T-helper 9 cell (primary cell): ENCODE measurements around the gene CNTNAP1.
"Not testable (repeated sequence)": the region's sequence is repeated elsewhere in the genome, so short reads cannot be mapped to it uniquely, and the experiment has no call there.

Experiments
- DNase-seq: peaks from one replicate; pipeline ENCODE4 v3.0.0-alpha.2; 2020
- total RNA-seq, 2 donors: gene quantifications; one replicate each; lab custom pipeline; 2026; lab: John Stamatoyannopoulos, UW

The CNTNAP1 gene
- total RNA-seq = 1.5 to 19.3 reads per million in 2 donors

DNA sequence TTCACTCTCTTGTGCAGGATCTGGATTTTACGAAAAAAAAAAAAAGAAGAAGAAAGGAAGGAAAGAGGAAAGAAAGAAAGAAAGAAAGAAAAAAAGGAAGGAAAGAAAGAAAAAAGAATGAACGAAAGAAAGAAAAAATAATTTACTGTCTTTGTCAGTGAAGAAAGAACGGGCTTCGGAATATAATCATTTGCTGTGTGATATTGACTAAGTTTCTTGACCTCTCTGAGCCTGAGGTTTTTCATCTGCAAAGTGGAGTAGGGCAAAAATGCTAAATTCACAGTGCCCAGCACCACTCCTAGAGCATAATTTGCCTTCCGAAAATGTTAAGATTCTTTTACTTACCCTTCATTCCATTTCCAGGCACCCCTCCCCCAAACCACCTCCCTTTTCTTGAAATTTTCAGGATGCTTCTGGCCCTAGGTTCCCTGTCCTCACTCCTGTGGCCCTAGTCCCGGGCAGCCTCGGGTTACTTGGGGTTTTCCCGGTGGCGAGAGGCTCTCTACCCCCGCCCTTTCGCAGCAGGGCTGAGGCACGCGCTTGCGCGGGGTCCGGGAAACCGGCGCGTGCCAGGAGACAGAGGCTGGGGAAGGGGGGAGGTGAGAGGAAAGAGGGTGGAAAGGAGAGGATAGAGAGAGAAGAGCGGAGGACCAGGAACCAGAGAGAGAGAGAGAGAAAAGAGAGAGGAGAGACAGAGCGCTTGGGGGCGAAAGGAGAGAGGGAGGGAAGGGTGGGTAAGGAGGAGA lies at the start of gene CNTNAP1:
CNTNAP1 (plus strand) TSS at position 556 of the 746 bp plus-strand sequence. CDS start 299 bp downstream, outside the sequence.
- DNase-seq = no peak

GRCh38 chr17:42632949-42633444 lies 49.3 kb upstream of the CNTNAP1 start:
- no peak for DNase-seq

- DNase-seq = no peak
These were observed 42.7 kb upstream of the CNTNAP1 start for GRCh38 chr17:42639525-42640113.

- no peak for DNase-seq
These were observed 42.2 kb upstream of the CNTNAP1 start for GRCh38 chr17:42640121-42640520.

DNA sequence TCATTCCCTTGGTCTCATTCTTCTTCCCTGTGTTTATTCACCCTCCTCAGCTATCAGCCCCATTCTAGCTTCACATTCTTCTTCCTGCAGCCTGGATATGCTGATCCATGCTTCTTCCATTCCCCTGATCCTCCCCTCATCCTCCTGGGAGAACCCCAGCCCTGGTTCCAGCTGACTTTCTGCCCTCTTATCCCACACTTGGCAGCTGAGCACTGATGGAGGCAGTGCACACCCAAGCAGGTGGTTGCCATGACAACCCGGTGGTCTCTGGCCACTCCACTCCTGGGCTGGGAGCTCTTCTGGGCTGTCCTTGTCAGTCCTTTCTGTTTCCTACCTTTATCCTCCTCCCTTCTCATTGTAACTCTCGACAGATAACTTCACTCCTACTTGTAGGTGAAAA lies 40.0 kb upstream of the CNTNAP1 start:
- DNase-seq = no peak

DNA sequence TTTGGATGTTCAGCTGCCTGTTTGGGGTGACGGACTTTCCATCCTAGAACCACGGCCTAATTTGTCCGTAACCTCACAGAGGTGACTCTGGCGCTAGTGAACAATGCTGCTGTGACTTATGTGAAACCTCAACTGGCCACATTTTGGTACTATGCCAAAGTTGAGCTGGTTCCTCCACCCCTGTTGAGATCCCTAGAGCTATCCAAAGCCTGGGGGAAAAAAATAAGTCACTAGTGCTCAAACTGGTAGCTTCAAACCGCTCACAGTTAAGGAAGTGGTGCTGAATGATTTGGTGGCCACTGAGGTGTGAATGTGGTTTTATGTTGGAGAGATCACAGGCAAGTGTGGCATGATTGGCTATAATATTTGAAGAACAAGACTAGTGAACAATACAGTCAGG lies 34.6 kb upstream of the CNTNAP1 start:
- DNase-seq = no peak

- no peak for DNase-seq
These were observed 30.9 kb upstream of the CNTNAP1 start for GRCh38 chr17:42651392-42651791.

DNA sequence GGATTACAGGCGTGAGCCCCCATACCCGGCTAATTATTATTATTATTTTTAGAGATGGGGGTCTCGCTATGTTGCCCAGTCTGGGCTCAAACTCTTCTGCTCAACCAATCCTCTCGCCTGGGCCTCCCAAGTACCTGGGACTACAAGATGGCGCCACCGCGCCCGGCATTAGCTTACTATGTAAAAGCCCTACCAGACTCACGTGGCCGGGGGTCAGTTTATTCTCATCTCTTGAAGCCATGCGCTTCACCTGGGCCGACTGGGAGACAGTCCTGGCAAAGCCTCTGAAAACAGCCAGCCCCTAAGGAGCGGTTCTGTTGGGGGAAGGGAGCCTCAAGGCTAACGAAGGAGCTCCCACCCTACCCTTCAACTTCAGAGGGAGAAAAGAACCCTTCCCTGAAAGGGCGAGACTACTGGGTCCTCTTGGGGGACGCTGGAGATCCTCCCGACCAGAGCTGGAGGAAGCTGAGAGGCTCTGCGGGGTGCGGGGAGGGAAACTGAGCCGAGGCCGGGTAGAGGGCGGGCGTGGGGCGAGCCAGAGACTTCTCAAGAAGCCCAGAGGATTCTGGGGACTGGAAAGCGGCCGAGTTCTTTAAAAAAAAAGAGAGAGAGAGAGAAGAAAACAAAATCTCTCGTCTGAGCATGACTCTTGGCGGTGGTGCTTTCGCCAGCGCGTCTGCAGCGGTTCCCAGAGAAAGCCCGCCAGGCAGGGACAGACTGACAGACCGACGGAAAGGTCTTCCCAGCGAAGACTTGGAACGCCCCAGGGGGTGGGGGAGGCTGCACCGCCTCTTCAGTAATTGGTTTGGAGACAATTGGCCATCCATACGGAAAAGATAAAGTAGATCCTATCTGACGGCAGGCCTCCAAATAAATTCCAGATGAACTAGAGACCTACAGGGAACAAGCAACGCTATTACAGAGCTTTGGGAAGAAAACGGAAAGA lies 28.9 kb upstream of the CNTNAP1 start:
- no peak for DNase-seq

DNA sequence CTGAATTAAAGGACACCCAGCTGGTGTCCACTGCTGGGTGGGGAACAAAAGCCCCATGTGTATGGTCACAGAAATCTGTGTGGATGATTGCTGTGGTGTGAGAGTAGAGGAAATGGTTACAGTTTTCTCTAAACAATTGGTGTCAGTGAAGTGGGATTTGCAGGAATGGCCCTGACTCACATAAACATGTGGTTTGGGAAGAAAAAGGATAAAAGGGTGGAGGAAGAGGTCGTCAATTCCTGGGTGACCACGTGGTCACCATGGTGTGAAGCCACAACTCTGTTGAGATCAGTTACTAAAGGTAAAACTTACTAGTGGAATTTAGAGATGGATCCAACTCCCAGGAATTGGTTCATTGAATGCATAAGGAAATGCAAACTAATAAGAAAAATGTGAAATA lies 26.8 kb upstream of the CNTNAP1 start:
- no peak for DNase-seq

GRCh38 chr17:42657824-42658588 lies 24.3 kb upstream of the CNTNAP1 start:
- DNase-seq = no peak

DNA sequence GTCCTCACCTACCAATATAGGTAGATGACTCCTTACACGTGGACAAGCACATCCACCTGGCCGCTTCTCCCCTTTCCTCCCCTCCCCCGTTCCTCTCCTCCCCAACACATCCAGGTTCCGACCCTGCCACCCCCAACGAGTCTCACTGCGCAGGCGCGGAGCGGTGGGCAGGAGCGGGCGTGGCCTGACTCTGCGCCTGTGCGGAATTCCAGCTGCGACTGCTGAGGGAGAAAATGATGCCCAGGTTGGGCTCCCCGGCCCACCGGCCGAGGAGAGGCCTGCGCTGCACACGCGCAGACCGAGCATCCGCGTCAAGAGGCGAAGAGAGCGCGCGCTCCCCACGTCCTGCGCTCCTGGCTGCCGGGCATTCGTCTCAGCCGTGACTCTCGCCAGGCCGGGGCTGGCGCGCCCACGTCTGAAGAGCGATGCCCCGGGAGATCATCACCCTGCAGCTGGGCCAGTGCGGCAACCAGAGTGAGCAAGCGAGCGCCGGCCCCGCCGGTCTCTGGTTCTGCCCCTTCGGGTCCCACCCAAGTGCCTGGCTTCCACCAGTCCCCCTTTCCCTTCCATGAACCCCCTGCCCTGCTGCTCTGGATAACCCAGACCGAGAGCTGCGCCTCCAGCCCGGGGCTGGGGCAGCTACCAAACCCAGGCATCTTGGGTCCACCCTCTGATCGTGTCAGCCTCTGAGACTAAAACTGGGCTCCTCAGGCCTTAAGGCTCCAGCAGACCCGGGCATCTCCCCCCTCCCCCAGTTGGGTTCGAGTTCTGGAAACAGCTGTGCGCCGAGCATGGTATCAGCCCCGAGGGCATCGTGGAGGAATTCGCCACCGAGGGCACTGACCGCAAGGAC lies 23.0 kb upstream of the CNTNAP1 start, which contains the start of gene TUBG2:
TUBG2 (plus strand) TSS at position 206 of the 853 bp plus-strand sequence; CDS start at position 426, 220 bp downstream.
- DNase-seq = peak; percentile 54

DNA sequence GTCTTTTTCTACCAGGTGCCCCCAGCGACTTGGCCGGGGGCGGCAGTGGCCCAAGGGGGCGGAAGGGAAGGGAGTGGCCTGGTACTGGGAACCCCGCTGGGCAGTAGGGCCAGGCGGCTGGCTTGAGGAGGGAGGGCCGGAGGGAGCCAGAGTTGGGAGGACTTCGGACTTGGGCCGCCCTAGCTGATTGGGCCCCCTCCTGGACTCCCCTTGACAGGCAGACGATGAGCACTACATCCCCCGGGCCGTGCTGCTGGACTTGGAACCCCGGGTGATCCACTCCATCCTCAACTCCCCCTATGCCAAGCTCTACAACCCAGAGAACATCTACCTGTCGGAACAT lies 22.4 kb upstream of the CNTNAP1 start:
- not testable (repeated sequence) for DNase-seq

DNA sequence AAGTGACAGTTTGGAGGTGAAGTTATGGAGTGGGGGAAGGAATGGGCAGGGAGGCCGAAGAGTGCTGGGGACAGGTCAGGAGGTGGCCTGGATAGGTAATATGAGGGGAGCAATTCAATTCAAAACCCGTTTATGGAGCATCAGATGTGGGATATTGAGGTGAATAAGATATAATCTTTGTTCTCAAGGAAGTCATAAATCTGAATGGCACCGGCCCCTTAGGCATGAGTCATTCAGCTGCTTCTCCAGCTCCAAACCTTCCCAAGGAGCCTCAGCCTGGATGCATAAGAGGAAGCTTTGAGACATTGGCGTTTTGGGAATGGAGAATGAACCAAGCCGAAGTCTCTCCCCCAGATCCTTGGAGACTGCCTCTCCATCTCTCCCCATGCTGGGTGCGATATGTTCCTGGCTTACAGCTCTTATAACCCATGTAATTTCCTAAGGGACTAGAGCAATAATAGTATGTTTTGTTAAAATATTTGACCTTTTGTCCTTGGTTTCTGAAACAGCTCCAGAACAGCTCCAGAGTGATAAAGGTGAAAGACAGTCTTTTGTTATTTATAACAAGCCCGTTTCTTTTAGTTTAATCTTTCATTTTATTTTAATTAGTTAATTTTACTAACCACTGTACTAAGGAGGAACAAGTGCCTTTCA lies 21.5 kb upstream of the CNTNAP1 start:
- DNase-seq = no peak

DNA sequence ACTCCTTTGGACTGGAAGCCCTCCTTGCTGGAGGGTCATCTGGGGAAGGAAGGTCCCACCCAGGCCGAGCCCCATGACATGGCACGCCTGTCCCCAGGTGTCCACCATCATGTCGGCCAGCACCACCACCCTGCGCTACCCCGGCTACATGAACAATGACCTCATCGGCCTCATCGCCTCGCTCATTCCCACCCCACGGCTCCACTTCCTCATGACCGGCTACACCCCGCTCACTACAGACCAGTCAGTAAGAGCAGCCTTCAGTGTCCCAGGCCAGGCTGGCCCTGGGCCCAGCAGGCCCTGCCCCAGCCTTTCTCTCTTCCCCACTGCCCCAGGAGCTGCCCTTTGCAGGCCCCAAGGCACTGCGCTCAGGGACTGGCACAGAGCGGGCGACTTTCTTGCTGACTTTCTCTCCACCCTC lies 16.7 kb upstream of the CNTNAP1 start:
- DNase-seq = no peak

DNA sequence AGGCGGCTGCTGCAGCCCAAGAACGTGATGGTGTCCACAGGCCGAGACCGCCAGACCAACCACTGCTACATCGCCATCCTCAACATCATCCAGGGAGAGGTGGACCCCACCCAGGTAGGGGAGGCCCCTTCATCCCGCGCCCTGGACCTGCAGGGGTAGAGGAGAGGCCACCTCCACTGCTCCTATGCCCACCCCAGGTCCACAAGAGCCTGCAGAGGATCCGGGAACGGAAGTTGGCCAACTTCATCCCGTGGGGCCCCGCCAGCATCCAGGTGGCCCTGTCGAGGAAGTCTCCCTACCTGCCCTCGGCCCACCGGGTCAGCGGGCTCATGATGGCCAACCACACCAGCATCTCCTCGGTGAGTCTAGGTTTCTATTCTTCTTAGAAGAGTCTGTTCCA lies 16.2 kb upstream of the CNTNAP1 start:
- not testable (repeated sequence) for DNase-seq

- DNase-seq = no peak
These were observed 15.0 kb upstream of the CNTNAP1 start for GRCh38 chr17:42667088-42667951.

GRCh38 chr17:42669705-42669976 lies 12.7 kb upstream of the CNTNAP1 start:
- DNase-seq = no peak

DNA sequence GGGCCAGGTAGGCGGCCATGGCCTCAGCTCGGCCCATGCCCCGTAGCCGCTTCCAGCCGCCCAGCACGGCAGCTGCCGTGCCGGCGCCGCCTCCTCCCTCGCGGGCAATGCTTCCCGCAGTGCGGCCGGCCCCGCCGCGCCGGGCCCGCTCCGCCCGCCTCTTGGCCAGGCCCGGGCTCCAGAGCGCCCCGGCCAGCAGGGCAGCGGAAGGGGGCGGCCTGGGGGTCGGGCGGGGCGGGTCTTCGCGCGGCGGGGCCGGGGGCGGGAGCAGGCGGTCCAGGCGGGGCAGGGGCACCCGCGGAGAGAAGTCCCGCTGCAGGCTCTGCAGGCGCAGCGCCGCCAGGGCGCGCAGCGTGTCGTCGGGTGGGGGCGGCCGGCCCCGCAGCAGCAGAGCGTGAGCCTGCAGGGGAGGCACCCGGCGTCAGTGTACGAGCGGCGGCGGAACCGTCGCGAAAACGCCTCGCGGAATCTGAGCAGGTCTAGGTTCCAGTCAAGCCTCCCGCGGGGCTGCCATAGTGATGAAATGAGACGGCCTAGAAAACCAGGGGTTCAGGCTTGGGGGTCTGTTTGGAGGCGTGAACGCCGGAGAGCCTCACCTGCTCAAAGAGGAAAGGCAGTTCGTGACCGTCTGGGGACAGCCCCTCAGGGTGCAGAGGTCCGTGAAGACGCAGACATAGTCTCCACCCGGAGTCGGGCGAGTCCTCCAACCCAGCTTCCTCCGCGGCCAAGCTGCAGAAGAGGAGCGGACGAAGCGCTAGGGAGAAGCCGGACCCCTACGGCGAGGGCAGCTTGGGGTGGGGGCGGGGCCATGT lies 12.1 kb upstream of the CNTNAP1 start:
- peak; percentile 45 for DNase-seq
